Breast epithelium (tissue), 4 donors: Measurements from ENCODE around the gene TMEM266. TPM values are rescaled to one million over a fixed set of nuclear protein-coding genes. Genes with fewer than 3 reads are reported as not detected.
A peak's percentile ranks its signal among the peaks of the same experiment; 100 is the strongest.

Experiments used
- DNase-seq, 2 donors: peaks; one replicate each; pipeline ENCODE4 v3.0.0-alpha.2; 2019; ENCODE audit warnings: low spot score in 2 of 2
- H3K27ac ChIP-seq, 2 donors: fragments of 200-600 bp; sonication (generic) in 1 of 2; one replicate each; pipeline ENCODE4 v1.5.1; 2016 to 2019; ENCODE audit warnings: mild to moderate bottlenecking in 1 of 2
- H3K27me3 ChIP-seq, 2 donors: fragments of 200-600 bp; sonication (generic) in 1 of 2; one replicate each; pipeline versions ENCODE4 v1.5.1 to v1.6.0; 2017 to 2019; ENCODE audit warnings: control low read depth in 1 of 2, mild to moderate bottlenecking in 1 of 2
- H3K36me3 ChIP-seq: fragments of 200-600 bp; one replicate; pipeline ENCODE4 v1.5.1; 2019
- H3K4me1 ChIP-seq, 2 donors: fragments of 200-600 bp; sonication (generic); one replicate each; pipeline ENCODE4 v1.5.1; 2016 to 2019; ENCODE audit warnings: control low read depth in 1 of 2
- H3K4me3 ChIP-seq, 3 donors: fragments of 200-600 bp; sonication (generic); 1 replicate in 2 of 3; 2 replicates in 1 of 3; pipeline ENCODE4 v1.5.1; 2016 to 2019; ENCODE audit warnings: mild to moderate bottlenecking in 3 of 3, moderate library complexity in 2 of 3
- H3K9me3 ChIP-seq, 2 donors: fragments of 200-600 bp; sonication (generic) in 1 of 2; one replicate each; pipeline ENCODE4 v1.5.1; 2016 to 2019; ENCODE audit warnings: control low read depth in 1 of 2
- CTCF ChIP-seq, 3 donors: fragments of 450-650 bp; IDR thresholded peaks; one replicate each; pipeline ENCODE4 v1.5.1; 2016 to 2017; ENCODE audit warnings: antibody characterized with exemption in 3 of 3, mild to moderate bottlenecking in 3 of 3, moderate library complexity in 3 of 3
- POLR2A ChIP-seq: fragments of 450-650 bp; IDR thresholded peaks from one replicate; pipeline ENCODE4 v1.6.1; 2016; ENCODE audit warnings: antibody characterized with exemption, mild to moderate bottlenecking, moderate library complexity
- POLR2AphosphoS5 ChIP-seq, 3 donors: sonication (generic); formaldehyde crosslinking; IDR thresholded peaks; one replicate each; pipeline ENCODE4 v1.6.1; 2017; ENCODE audit warnings: antibody characterized with exemption in 3 of 3
- intact Hi-C: fragments of 100-400 bp; cut with DNase I; formaldehyde crosslinking; loops from one replicate; pipeline ENCODE4 v1.15.1; 2023; ENCODE audit warnings: low total_unique reads
- total RNA-seq, 3 donors: library from RNA; depleted of rRNA; stranded (reverse); fragments of >200 nt; gene quantifications; one replicate each; pipeline ENCODE4 v1.1.0, GENCODE V29; 2016

TMEM266 gene
- total RNA-seq, 3 donors from 2014 or later, result 0.29 to 0.32 TPM; not detected in 1

GRCh38 chr15:76163457-76164295, 103.9 kb downstream of the TMEM266 start:
- Histone ChIP-seq H3K4me1 (peaks cover 0 to 4% of the 10 kb centered on the region in 2 donors), H3K27me3 (no peaks in the 10 kb centered on the region), H3K9me3 (no peaks in the 10 kb centered on the region), H3K4me3 (no peak overlapping the region), H3K27ac (no peak overlapping the region), H3K36me3 (no peaks in the 10 kb centered on the region)
- DNase-seq, result no peak
- intact Hi-C loops, result loop anchor here (10.0 kb wide), 1 partner anchor 1829 kb away; no protein-coding TSS in a partner anchor
- no peak for TF ChIP-seq POLR2A
- peak in 2 of 3 donors; percentile 48 to 63 for TF ChIP-seq POLR2AphosphoS5 (IDR thresholded peaks at IDR 0.05)
- TF ChIP-seq CTCF (IDR thresholded peaks at IDR 0.05), result no peak

GRCh38 chr15:76164602-76165001, 104.8 kb downstream of the TMEM266 start:
- DNase-seq, result no peak
- H3K9me3 ChIP-seq, result no peaks in the 10 kb centered on the region
- H3K4me1 ChIP-seq, result peaks cover 0 to 4% of the 10 kb centered on the region in 2 donors
- intact Hi-C loops, result loop anchor here (10.0 kb wide), 1 partner anchor 1830 kb away; no protein-coding TSS in a partner anchor
- TF ChIP-seq POLR2A, result no peak
- TF ChIP-seq POLR2AphosphoS5 (IDR thresholded peaks at IDR 0.05), result no peak
- no peak for TF ChIP-seq CTCF (IDR thresholded peaks at IDR 0.05)
- no peaks in the 10 kb centered on the region for H3K27me3 ChIP-seq
- no peaks in the 10 kb centered on the region for H3K36me3 ChIP-seq
- H3K27ac ChIP-seq, result no peak overlapping the region
- H3K4me3 ChIP-seq, result no peak overlapping the region

- Histone ChIP-seq H3K4me3 (no peak overlapping the region), H3K9me3 (no peaks in the 10 kb centered on the region), H3K27ac (no peak overlapping the region), H3K27me3 (no peaks in the 10 kb centered on the region), H3K36me3 (no peaks in the 10 kb centered on the region), H3K4me1 (peaks cover 0 to 3% of the 10 kb centered on the region in 2 donors)
- TF ChIP-seq POLR2AphosphoS5 (IDR thresholded peaks at IDR 0.05) (no peak), CTCF (IDR thresholded peaks at IDR 0.05) (no peak), POLR2A (no peak)
- intact Hi-C loops, result loop anchor here (10.0 kb wide), 1 partner anchor 1831 kb away; no protein-coding TSS in a partner anchor
- no peak for DNase-seq
Observed at GRCh38 chr15:76165951-76166350, 106.2 kb downstream of the TMEM266 start.

- intact Hi-C loops, result loop anchor here (10.0 kb wide), 1 partner anchor 1834 kb away; no protein-coding TSS in a partner anchor
- Histone ChIP-seq H3K4me3 (no peak overlapping the region), H3K9me3 (no peaks in the 10 kb centered on the region), H3K27me3 (no peaks in the 10 kb centered on the region), H3K4me1 (no peaks in the 10 kb centered on the region), H3K27ac (no peak overlapping the region), H3K36me3 (no peaks in the 10 kb centered on the region)
- no peak for DNase-seq
- TF ChIP-seq CTCF (IDR thresholded peaks at IDR 0.05), result no peak
- TF ChIP-seq POLR2A, result no peak
- no peak for TF ChIP-seq POLR2AphosphoS5 (IDR thresholded peaks at IDR 0.05)
Observed at GRCh38 chr15:76168237-76168984, 108.6 kb downstream of the TMEM266 start.
